ENCODE measurements around the gene FBRS. TPM values are rescaled to one million over a fixed set of nuclear protein-coding genes. Genes with fewer than 3 reads are reported as not detected.

Gene FBRS
- 19.3 TPM in 2 replicates for total RNA-seq

DNA sequence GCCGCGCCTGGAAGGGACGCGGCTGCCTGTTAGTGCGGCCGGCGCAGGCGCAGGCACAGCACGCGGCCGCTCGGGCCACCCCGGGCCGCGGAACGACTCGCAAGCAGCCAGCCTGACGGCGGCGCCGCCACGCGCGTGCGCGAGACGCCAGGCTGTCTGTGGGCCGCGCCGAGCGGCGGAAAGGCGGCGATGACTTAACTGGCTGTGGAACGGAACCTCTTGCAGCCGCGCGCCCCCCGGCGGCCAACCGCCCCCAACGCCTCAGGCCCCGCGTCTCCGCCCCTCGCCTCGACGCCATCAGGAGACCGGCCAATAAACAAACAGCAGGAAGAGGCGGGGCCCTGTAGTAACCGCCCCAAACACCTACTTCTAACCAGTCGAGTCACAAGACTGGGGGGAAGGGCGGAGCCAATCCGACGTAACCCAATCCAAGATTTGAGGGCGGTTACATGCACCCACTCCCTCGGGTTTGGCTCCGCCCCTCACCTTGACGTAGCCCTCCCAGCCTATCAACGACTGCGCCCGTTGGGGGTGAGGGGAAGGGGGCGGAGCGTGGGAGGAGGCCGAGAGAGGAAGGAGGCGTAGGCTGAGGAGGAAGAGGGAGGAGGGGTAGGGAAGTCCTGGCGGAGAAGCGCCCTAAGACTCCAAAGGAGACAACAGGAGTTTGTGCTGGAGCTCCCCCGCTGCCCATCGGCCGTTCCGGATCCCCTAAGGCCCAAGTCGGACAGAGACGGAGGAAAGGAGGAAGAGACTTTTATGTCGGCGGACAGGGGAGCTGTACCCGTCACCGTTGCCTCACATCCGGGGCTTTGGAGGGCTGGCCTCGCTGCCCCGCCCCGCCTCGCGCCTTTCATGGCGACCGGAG lies at the start of gene FBRS:
FBRS (plus strand) TSS at position 566 of the 865 bp plus-strand sequence. CDS start 1,088 bp downstream, outside the sequence.

DNA sequence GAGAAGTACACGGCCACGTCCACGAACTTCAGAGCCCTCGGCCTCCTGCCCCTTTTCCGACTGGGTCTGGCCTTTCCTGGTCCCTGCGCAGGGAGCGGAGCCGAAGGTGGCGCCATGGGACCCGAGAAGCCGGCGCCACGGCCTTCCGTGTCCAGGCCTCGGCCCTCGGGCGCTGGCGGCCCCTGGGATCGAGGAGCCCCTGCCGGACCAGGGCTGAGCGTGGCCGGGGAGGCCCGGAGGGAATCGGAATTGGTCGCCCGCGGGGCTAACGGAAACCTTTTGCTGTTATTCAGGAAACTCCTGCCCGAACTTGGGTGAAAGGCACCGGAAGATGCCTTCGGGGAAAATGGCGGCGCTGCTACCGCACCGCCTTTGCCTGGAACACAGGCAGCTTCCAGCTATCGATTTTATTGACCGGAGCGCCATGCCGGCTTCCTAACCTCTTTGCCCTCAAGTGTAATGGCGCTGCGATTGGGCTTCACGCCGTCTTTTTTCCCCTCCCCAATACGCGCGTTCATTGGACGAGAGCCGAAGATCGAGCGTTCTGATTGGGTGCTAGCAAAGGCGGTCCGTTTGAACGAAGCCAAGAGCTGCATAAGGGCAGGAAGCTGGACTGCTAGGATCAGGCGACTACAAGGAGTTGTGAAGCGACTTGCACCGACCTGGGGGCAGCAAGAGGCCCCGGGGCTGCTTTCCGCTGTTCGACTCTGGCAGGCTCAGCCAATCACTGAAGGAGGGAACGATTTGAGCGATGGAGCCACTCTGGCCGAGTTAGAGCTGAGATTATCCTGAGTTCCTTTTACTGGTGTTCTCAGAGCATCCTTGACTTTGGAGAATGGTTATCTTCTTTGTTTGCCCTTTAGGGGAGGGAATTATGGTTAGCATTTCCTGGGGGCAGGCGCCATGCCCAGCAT lies 48.0 kb upstream of the FBRS start, which contains the start of gene ZNF689:
ZNF689 (minus strand) TSS at position 464 of the 914 bp plus-strand sequence; CDS start at position 116, 348 bp downstream.

DNA sequence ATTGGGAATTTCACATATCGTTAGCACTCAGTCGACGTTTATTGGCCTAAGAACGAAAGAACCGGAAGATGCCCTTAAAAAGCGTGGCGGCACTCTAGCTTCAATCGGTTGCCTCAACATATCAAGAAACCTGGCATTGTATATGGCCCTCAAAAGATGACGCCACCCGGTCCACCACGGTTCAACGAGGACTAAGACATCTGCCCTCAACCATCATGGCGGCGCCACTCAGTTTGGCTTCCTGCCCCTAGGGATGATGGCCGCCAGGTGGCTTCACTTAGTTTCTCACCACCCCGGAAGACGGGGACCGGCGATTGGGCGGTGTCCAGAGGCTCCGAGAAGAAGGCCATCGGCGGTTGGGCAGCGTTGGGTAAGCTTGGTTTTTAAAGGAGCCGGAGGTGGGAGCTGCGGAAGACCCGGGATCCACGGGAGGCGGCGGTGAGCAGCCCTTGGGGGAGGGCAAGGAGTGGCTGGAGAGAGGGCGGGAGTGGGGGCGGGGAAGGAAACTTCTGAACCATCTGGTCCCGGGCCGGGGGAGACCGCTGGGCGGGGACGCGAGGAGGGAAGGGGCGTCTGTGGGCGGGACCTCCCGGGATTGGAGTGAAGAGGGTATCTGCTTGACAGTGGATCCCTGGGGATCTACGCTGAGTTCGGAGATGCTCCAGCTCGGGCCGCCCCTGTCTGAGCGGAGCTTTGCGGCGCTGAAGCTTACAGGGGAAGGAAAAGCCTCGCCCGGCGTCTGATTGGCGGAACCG lies 7.7 kb upstream of the FBRS start, which contains the start of gene PRR14:
PRR14 (plus strand) TSS at position 592 of the 755 bp plus-strand sequence. CDS start 686 bp downstream, outside the sequence.

DNA sequence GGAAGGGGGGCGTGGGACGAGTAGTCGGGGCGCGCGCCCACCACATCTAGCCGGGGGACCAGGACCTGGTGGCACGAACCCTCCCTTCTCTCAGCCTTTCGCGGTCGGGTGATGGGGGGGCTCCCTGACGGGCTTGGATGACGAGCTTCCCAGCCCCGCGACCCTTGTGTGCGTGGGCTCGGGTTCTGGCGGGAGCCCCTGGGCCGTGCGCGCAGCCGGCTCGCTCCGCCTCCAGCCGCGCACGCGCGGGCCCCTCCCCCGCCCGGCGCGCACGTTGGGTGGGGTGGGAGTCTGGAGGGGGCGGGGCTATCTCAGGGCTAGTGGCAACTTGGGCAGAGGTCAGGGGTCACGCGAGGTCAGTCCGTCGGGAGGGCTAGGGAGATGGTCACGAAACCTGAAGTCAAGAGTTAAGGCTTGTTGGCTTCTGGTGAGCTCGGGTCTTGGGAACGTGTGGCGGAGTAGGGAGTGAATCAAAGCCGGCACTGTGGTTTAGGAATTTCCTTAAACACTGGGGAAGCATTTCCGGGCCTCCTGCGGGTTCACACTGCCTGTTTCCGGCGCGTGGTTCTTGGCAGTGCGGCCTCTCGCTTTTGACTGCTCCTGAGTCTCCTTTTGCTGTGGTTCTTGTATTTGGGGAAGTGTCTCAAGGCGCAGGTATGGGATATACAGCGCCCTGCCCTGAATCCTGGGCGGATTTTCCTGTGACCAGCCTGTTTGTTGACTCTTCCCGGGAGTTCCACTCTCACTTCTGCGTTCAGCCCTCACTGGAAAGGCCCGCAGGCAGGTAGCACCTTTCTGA lies 40.8 kb downstream of the FBRS start, which contains the start of gene SRCAP:
SRCAP (plus strand) TSS at position 356 of the 799 bp plus-strand sequence. CDS start 1,654 bp downstream, outside the sequence.

Other genes with a start within 250 kb of the FBRS start
- gene DCTPP1, start 228.4 kb upstream of the FBRS start, total RNA-seq, result 54.4 and 54.8 TPM in 2 replicates
- 18.3 and 18.6 TPM in 2 replicates for gene SEPHS2, start 212.6 kb upstream of the FBRS start, total RNA-seq
- not detected in 2 replicates for gene ITGAL, start 185.7 kb upstream of the FBRS start, total RNA-seq
- gene ZNF768, start 131.9 kb upstream of the FBRS start, total RNA-seq, result 22.9 and 27.9 TPM in 2 replicates
- gene ZNF747, start 123.6 kb upstream of the FBRS start, total RNA-seq, result 7.3 and 8.1 TPM in 2 replicates
- 5.5 and 6.2 TPM in 2 replicates for gene ZNF764, start 100.1 kb upstream of the FBRS start, total RNA-seq
- gene ZNF688, start 86.7 kb upstream of the FBRS start, total RNA-seq, result 11.1 and 14.0 TPM in 2 replicates
- gene ZNF785, start 72.7 kb upstream of the FBRS start, total RNA-seq, result 4.9 and 6.2 TPM in 2 replicates
- gene ZNF689, start 48.0 kb upstream of the FBRS start, total RNA-seq, result 6.4 and 7.3 TPM in 2 replicates
- gene PRR14, start 7.5 kb upstream of the FBRS start, total RNA-seq, result 21.4 and 23.5 TPM in 2 replicates
- 6.2 and 12.4 TPM in 2 replicates for gene SRCAP, start 40.7 kb downstream of the FBRS start, total RNA-seq
- 29.4 and 32.3 TPM in 2 replicates for gene PHKG2, start 90.0 kb downstream of the FBRS start, total RNA-seq
- 2.7 and 6.2 TPM in 2 replicates for gene CFAP119, start 103.6 kb downstream of the FBRS start, total RNA-seq
- gene RNF40, start 103.9 kb downstream of the FBRS start, total RNA-seq, result 60.7 and 88.3 TPM in 2 replicates
- 12.5 and 14.1 TPM in 2 replicates for gene ZNF629, start 128.8 kb downstream of the FBRS start, total RNA-seq
- gene BCL7C, start 235.6 kb downstream of the FBRS start, total RNA-seq, result 79.2 and 85.0 TPM in 2 replicates
- gene CTF1, start 238.2 kb downstream of the FBRS start, total RNA-seq, result 2.5 and 4.7 TPM in 2 replicates

Data from bronchus fibroblast of lung (primary cell).